Retina (tissue), 1 donor: ENCODE data around the gene ING4.
"Not testable (repeated sequence)": the region's sequence is repeated elsewhere in the genome, so short reads cannot be mapped to it uniquely, and the experiment has no call there.

ENCODE experiments used
- DNase-seq: peaks from one replicate; pipeline ENCODE4 v3.0.0-alpha.2; 2016

Gene ING4

GRCh38 chr12:6662906-6663742, at the start of gene ING4:
TSS of gene ING4 (minus strand) at chr12:6663119. CDS start at chr12:6663101, 18 bp downstream.
- DNase-seq, result peak; percentile 99

- no peak for DNase-seq
These were observed 46.1 kb upstream of the ING4 start for GRCh38 chr12:6708960-6709394.

- not testable (repeated sequence) for DNase-seq
These were observed 45.4 kb upstream of the ING4 start for GRCh38 chr12:6708351-6708750.

- peak; percentile 28 for DNase-seq
These were observed 40.7 kb upstream of the ING4 start for GRCh38 chr12:6703631-6704030.

GRCh38 chr12:6701078-6701768, 38.3 kb upstream of the ING4 start:
- no peak for DNase-seq

- DNase-seq, result peak; percentile 68
These were observed 37.7 kb upstream of the ING4 start, which contains the start of gene PIANP for GRCh38 chr12:6700646-6701051. TSS of gene PIANP (minus strand) at chr12:6700815. CDS start at chr12:6698061, 2,754 bp downstream.

GRCh38 chr12:6699989-6700645, 37.2 kb upstream of the ING4 start:
- DNase-seq, result peak; percentile 72

GRCh38 chr12:6699259-6699988, 36.5 kb upstream of the ING4 start:
- DNase-seq, result no peak

GRCh38 chr12:6698352-6699046, 35.6 kb upstream of the ING4 start:
- no peak for DNase-seq

GRCh38 chr12:6697584-6698351, 34.8 kb upstream of the ING4 start:
- DNase-seq, result peak; percentile 56

GRCh38 chr12:6696690-6697583, 34.0 kb upstream of the ING4 start:
- no peak for DNase-seq

- DNase-seq, result no peak
These were observed 32.6 kb upstream of the ING4 start for GRCh38 chr12:6695313-6696045.

GRCh38 chr12:6694701-6695100, 31.8 kb upstream of the ING4 start:
- no peak for DNase-seq

GRCh38 chr12:6693832-6694355, 31.0 kb upstream of the ING4 start:
- no peak for DNase-seq

GRCh38 chr12:6692888-6693287, 30.0 kb upstream of the ING4 start:
- DNase-seq, result no peak

GRCh38 chr12:6691473-6691872, 28.6 kb upstream of the ING4 start:
- DNase-seq, result no peak

GRCh38 chr12:6688999-6689882, 26.3 kb upstream of the ING4 start, which contains the start of gene ZNF384:
TSS of gene ZNF384 (minus strand) at chr12:6689375. CDS start at chr12:6679520, 9,855 bp downstream.
- DNase-seq, result peak; percentile 96

GRCh38 chr12:6688543-6688998, 25.7 kb upstream of the ING4 start:
- DNase-seq, result no peak
